ENCODE results near the gene IL6.
A peak's percentile ranks its signal among the peaks of the same experiment; 100 is the strongest.
"Not testable (repeated sequence)": the region's sequence is repeated elsewhere in the genome, so short reads cannot be mapped to it uniquely, and the experiment has no call there.

Gene IL6

GRCh38 chr7:22704722-22705121 lies 22.3 kb upstream of the IL6 start:
- not testable (repeated sequence) for H4K8ac ChIP-seq (ENCODE audit: low read length); H3K4ac ChIP-seq (ENCODE audit: low read depth in 1 of 2, low read length in 2 of 2); H2BK120ac ChIP-seq (ENCODE audit: low read depth, low read length); H3K79me1 ChIP-seq (replicated peaks; ENCODE audit: low read length, poor library complexity, severe bottlenecking); H3K4me2 ChIP-seq (ENCODE audit: low read length, poor library complexity, severe bottlenecking); H2AK5ac ChIP-seq (ENCODE audit: low read length, severe bottlenecking); H3K14ac ChIP-seq (ENCODE audit: low read length in 2 of 2); H3K27ac ChIP-seq (ENCODE audit: low read length, poor library complexity, severe bottlenecking); H4K91ac ChIP-seq (ENCODE audit: low read length); H3K9me3 ChIP-seq (ENCODE audit: control insufficient read depth, low read length); H3K27me3 ChIP-seq (ENCODE audit: control insufficient read depth in 1 of 2, insufficient read depth in 1 of 2, low read length in 2 of 2); H3K9ac ChIP-seq (ENCODE audit: low read length); H3K36me3 ChIP-seq (ENCODE audit: control insufficient read depth in 1 of 2, insufficient read depth in 2 of 2, low read depth in 1 of 2, low read length in 2 of 2); H3K23ac ChIP-seq (ENCODE audit: low read length in 2 of 2); H3K4me1 ChIP-seq (ENCODE audit: control insufficient read depth, insufficient read depth, low read depth, low read length); H3K18ac ChIP-seq (ENCODE audit: low read depth in 1 of 2, low read length in 2 of 2); H3K4me3 ChIP-seq (ENCODE audit: insufficient read depth in 1 of 2, low read depth in 1 of 2, low read length in 2 of 2); H2BK12ac ChIP-seq (ENCODE audit: low read length in 2 of 2); DNase-seq; H2AFZ ChIP-seq (ENCODE audit: low read depth, low read length); H2BK5ac ChIP-seq (ENCODE audit: low read depth, low read length, poor library complexity, severe bottlenecking); H2BK15ac ChIP-seq (ENCODE audit: low read depth, poor library complexity, severe bottlenecking)
- 56% methylated on average over 6 of the region's 6 CpGs for WGBS

DNA sequence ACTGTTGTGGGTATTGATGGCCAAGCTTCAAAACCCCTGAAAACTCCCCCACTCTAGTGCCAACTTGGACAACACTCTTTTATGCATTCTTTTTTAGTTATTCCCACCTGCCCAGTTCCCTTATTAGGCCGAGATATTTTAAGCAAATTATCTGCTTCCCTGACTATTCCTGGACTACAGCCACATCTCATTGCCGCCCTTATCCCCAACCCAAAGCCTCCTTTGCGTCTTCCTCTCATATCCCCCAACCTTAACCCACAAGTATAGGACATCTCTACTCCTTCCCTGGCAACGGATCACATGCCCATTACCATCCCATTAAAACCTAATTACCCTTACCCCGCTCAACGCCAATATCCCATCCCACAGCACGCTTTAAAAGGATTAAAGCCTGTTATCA lies 21.1 kb upstream of the IL6 start:
- H3K36me3 ChIP-seq (ENCODE audit: control insufficient read depth in 1 of 2, insufficient read depth in 2 of 2, low read depth in 1 of 2, low read length in 2 of 2); H3K18ac ChIP-seq (ENCODE audit: low read depth in 1 of 2, low read length in 2 of 2); H2BK5ac ChIP-seq (ENCODE audit: low read depth, low read length, poor library complexity, severe bottlenecking); H3K23ac ChIP-seq (ENCODE audit: low read length in 2 of 2); H2BK15ac ChIP-seq (ENCODE audit: low read depth, poor library complexity, severe bottlenecking); H3K4me1 ChIP-seq (ENCODE audit: control insufficient read depth, insufficient read depth, low read depth, low read length); H2BK120ac ChIP-seq (ENCODE audit: low read depth, low read length); H3K14ac ChIP-seq (ENCODE audit: low read length in 2 of 2); H3K27me3 ChIP-seq (ENCODE audit: control insufficient read depth in 1 of 2, insufficient read depth in 1 of 2, low read length in 2 of 2); H3K9me3 ChIP-seq (ENCODE audit: control insufficient read depth, low read length); H3K4me3 ChIP-seq (ENCODE audit: insufficient read depth in 1 of 2, low read depth in 1 of 2, low read length in 2 of 2); DNase-seq; H3K9ac ChIP-seq (ENCODE audit: low read length); H3K27ac ChIP-seq (ENCODE audit: low read length, poor library complexity, severe bottlenecking); H2BK12ac ChIP-seq (ENCODE audit: low read length in 2 of 2); H3K4ac ChIP-seq (ENCODE audit: low read depth in 1 of 2, low read length in 2 of 2); H2AFZ ChIP-seq (ENCODE audit: low read depth, low read length); H4K91ac ChIP-seq (ENCODE audit: low read length); H2AK5ac ChIP-seq (ENCODE audit: low read length, severe bottlenecking); H3K79me1 ChIP-seq (replicated peaks; ENCODE audit: low read length, poor library complexity, severe bottlenecking); H4K8ac ChIP-seq (ENCODE audit: low read length); H3K4me2 ChIP-seq (ENCODE audit: low read length, poor library complexity, severe bottlenecking): not testable (repeated sequence)
- 88% methylated on average over 7 of the region's 7 CpGs for WGBS

- not testable (repeated sequence) for H3K4me2 ChIP-seq (ENCODE audit: low read length, poor library complexity, severe bottlenecking); H3K4ac ChIP-seq (ENCODE audit: low read depth in 1 of 2, low read length in 2 of 2); H3K4me3 ChIP-seq (ENCODE audit: insufficient read depth in 1 of 2, low read depth in 1 of 2, low read length in 2 of 2); H3K79me1 ChIP-seq (replicated peaks; ENCODE audit: low read length, poor library complexity, severe bottlenecking); DNase-seq; H2BK5ac ChIP-seq (ENCODE audit: low read depth, low read length, poor library complexity, severe bottlenecking); H2AFZ ChIP-seq (ENCODE audit: low read depth, low read length); H2BK15ac ChIP-seq (ENCODE audit: low read depth, poor library complexity, severe bottlenecking); H2AK5ac ChIP-seq (ENCODE audit: low read length, severe bottlenecking); H3K36me3 ChIP-seq (ENCODE audit: control insufficient read depth in 1 of 2, insufficient read depth in 2 of 2, low read depth in 1 of 2, low read length in 2 of 2); H2BK120ac ChIP-seq (ENCODE audit: low read depth, low read length); H4K91ac ChIP-seq (ENCODE audit: low read length); H2BK12ac ChIP-seq (ENCODE audit: low read length in 2 of 2); H3K14ac ChIP-seq (ENCODE audit: low read length in 2 of 2); H3K9ac ChIP-seq (ENCODE audit: low read length); H3K27me3 ChIP-seq (ENCODE audit: control insufficient read depth in 1 of 2, insufficient read depth in 1 of 2, low read length in 2 of 2); H3K9me3 ChIP-seq (ENCODE audit: control insufficient read depth, low read length); H4K8ac ChIP-seq (ENCODE audit: low read length); H3K23ac ChIP-seq (ENCODE audit: low read length in 2 of 2); H3K27ac ChIP-seq (ENCODE audit: low read length, poor library complexity, severe bottlenecking); H3K4me1 ChIP-seq (ENCODE audit: control insufficient read depth, insufficient read depth, low read depth, low read length)
- peak overlapping the region in 1 of 2 experiments; percentile 3 for H3K18ac ChIP-seq (ENCODE audit: low read depth in 1 of 2, low read length in 2 of 2)
- WGBS: 83% methylated on average over 6 of the region's 6 CpGs
Observed at GRCh38 chr7:22707026-22707691, 19.8 kb upstream of the IL6 start.

- not testable (repeated sequence) for H3K4ac ChIP-seq (ENCODE audit: low read depth in 1 of 2, low read length in 2 of 2); H2BK15ac ChIP-seq (ENCODE audit: low read depth, poor library complexity, severe bottlenecking); H3K27ac ChIP-seq (ENCODE audit: low read length, poor library complexity, severe bottlenecking); H3K18ac ChIP-seq (ENCODE audit: low read depth in 1 of 2, low read length in 2 of 2); H3K14ac ChIP-seq (ENCODE audit: low read length in 2 of 2); H3K9ac ChIP-seq (ENCODE audit: low read length); H2AFZ ChIP-seq (ENCODE audit: low read depth, low read length); H3K23ac ChIP-seq (ENCODE audit: low read length in 2 of 2); DNase-seq; H3K4me1 ChIP-seq (ENCODE audit: control insufficient read depth, insufficient read depth, low read depth, low read length); H4K8ac ChIP-seq (ENCODE audit: low read length); H2BK120ac ChIP-seq (ENCODE audit: low read depth, low read length); H2BK12ac ChIP-seq (ENCODE audit: low read length in 2 of 2); H3K4me3 ChIP-seq (ENCODE audit: insufficient read depth in 1 of 2, low read depth in 1 of 2, low read length in 2 of 2); H3K36me3 ChIP-seq (ENCODE audit: control insufficient read depth in 1 of 2, insufficient read depth in 2 of 2, low read depth in 1 of 2, low read length in 2 of 2); H4K91ac ChIP-seq (ENCODE audit: low read length); H2AK5ac ChIP-seq (ENCODE audit: low read length, severe bottlenecking); H3K27me3 ChIP-seq (ENCODE audit: control insufficient read depth in 1 of 2, insufficient read depth in 1 of 2, low read length in 2 of 2); H3K4me2 ChIP-seq (ENCODE audit: low read length, poor library complexity, severe bottlenecking); H2BK5ac ChIP-seq (ENCODE audit: low read depth, low read length, poor library complexity, severe bottlenecking); H3K9me3 ChIP-seq (ENCODE audit: control insufficient read depth, low read length); H3K79me1 ChIP-seq (replicated peaks; ENCODE audit: low read length, poor library complexity, severe bottlenecking)
- WGBS: 46% methylated on average over 2 of the region's 4 CpGs
Observed at GRCh38 chr7:22708214-22708613, 18.8 kb upstream of the IL6 start.
